HCT116 (cell line): ENCODE results near the gene POLG. TPM values are rescaled to one million over a fixed set of nuclear protein-coding genes. Genes with fewer than 3 reads are reported as not detected.

Experiments used
- ATAC-seq: fragments of 200-7000 bp; cut with Tn5 transposase; 2 replicates; pipeline ENCODE4 v1.9.1; 2020; ENCODE audit warnings: mild to moderate bottlenecking, moderate library complexity
- BruUV-seq: library from RNA; stranded (reverse); fragments of 400-500 nt; replicated peaks from 2 replicates; lab custom pipeline; 2021; lab: Mats Ljungman, UMichigan
- CTCF ChIA-PET: fragments of 300-600 bp; sonication (Branson Sonifier 250); formaldehyde crosslinking; loops from one replicate; lab custom pipeline; 2021; ENCODE audit warnings: antibody characterized with exemption; lab: Charles Lee
- POLR2A ChIA-PET: fragments of 300-600, 350-600 bp; sonication (Branson Sonifier 250); formaldehyde crosslinking; loops from one replicate; lab custom pipeline; 2021; ENCODE audit warnings: antibody characterized with exemption; lab: Charles Lee
- RAD21 ChIA-PET, 2 experiments: fragments of 300-600 bp; sonication (Branson Sonifier 250); formaldehyde crosslinking; loops; one replicate each; lab custom pipeline; 2023; ENCODE audit warnings: low total read pairs in 2 of 2; ENCODE audit not compliant: uncharacterized antibody in 2 of 2, unreplicated experiment in 2 of 2, low non-redundant PET in 1 of 2; lab: Charles Lee
- DNase-seq: peaks from one replicate; pipeline ENCODE4 v3.0.0-alpha.2; 2010; ENCODE audit warnings: low read depth, low spot score
- H2AFZ ChIP-seq: fragments of 200-600 bp; shearing (Covaris generic), sonication (generic); 2 replicates; pipeline ENCODE4 v1.6.1; 2017; ENCODE audit warnings: low read depth, mixed run types, mixed read lengths, antibody characterized with exemption, low read length; ENCODE audit not compliant: poor library complexity, severe bottlenecking
- H3K27ac ChIP-seq: 2 replicates; pipeline ENCODE4 v1.5.1; 2012; ENCODE audit warnings: low read depth, low read length
- H3K27me3 ChIP-seq: fragments of 200-600 bp; sonication (generic); 2 replicates; pipeline ENCODE4 v1.6.1; 2016; ENCODE audit warnings: mixed run types, low read length, mixed read lengths; ENCODE audit not compliant: insufficient read depth
- H3K36me3 ChIP-seq, 2 experiments: fragments of 200-500 bp in 1 of 2; fragments of 200-600 bp in 1 of 2; sonication (Bioruptor generic) in 1 of 2; sonication (generic) in 1 of 2; 2 replicates each; pipeline versions ENCODE4 v1.5.1 to v1.6.1; 2014 to 2016; ENCODE audit warnings: low read length in 2 of 2, inconsistent platforms in 1 of 2, mixed read lengths in 1 of 2, mixed run types in 1 of 2; ENCODE audit not compliant: insufficient read depth in 2 of 2, control insufficient read depth in 1 of 2
- H3K4me1 ChIP-seq, 2 experiments: fragments of 200-600 bp in 1 of 2; sonication (generic) in 1 of 2; 2 replicates each; pipeline versions ENCODE4 v1.5.1 to v1.6.1; 2012 to 2017; ENCODE audit warnings: low read length in 2 of 2, inconsistent platforms in 1 of 2, mild to moderate bottlenecking in 1 of 2, mixed read lengths in 1 of 2, mixed run types in 1 of 2, moderate library complexity in 1 of 2; ENCODE audit not compliant: insufficient read depth in 2 of 2, control insufficient read depth in 1 of 2
- H3K4me2 ChIP-seq: fragments of 200-600 bp; sonication (generic); 2 replicates; pipeline ENCODE4 v1.6.1; 2017; ENCODE audit warnings: mixed run types, low read length, mixed read lengths
- H3K4me3 ChIP-seq, 2 experiments: fragments of 200-600 bp in 1 of 2; sonication (generic) in 1 of 2; replicated peaks in 1 of 2; 2 replicates each; pipeline ENCODE4 v1.5.1; 2011 to 2016; ENCODE audit warnings: low read length in 2 of 2, control low read depth in 1 of 2, low read depth in 1 of 2, mild to moderate bottlenecking in 1 of 2, mixed read lengths in 1 of 2, mixed run types in 1 of 2
- H3K79me2 ChIP-seq: fragments of 200-600 bp; sonication (generic); 2 replicates; pipeline ENCODE4 v1.6.1; 2017; ENCODE audit warnings: mild to moderate bottlenecking, mixed run types, low read length, moderate library complexity, mixed read lengths; ENCODE audit not compliant: insufficient read depth
- H3K9ac ChIP-seq: fragments of 200-600 bp; sonication (generic); 2 replicates; pipeline ENCODE4 v1.6.1; 2016; ENCODE audit warnings: low read length, mixed read lengths
- H3K9me2 ChIP-seq: fragments of 200-600 bp; sonication (generic), shearing (Covaris generic); 2 replicates; pipeline ENCODE4 v1.6.1; 2017; ENCODE audit warnings: mixed run types, mild to moderate bottlenecking, moderate library complexity; ENCODE audit not compliant: insufficient read depth
- H3K9me3 ChIP-seq, 2 experiments: fragments of 200-500 bp in 1 of 2; fragments of 200-600 bp in 1 of 2; sonication (Bioruptor generic) in 1 of 2; sonication (generic) in 1 of 2; 2 replicates each; pipeline ENCODE4 v1.6.1; 2014 to 2017; ENCODE audit warnings: low read length in 2 of 2, mixed read lengths in 2 of 2, inconsistent platforms in 1 of 2, low read depth in 1 of 2, mild to moderate bottlenecking in 1 of 2, mixed run types in 1 of 2, moderate library complexity in 1 of 2; ENCODE audit not compliant: control insufficient read depth in 1 of 2, insufficient read depth in 1 of 2
- H4K20me1 ChIP-seq: fragments of 200-600 bp; sonication (generic), shearing (Covaris generic); 2 replicates; pipeline ENCODE4 v1.6.1; 2017; ENCODE audit warnings: mixed run types, mild to moderate bottlenecking, moderate library complexity; ENCODE audit not compliant: insufficient read depth
- ATF3 ChIP-seq: IDR thresholded peaks from 2 replicates; pipeline ENCODE4 v1.6.1; 2012
- CBX3 ChIP-seq: IDR thresholded peaks from 2 replicates; pipeline ENCODE4 v1.6.1; 2012; ENCODE audit warnings: low read depth
- CTCF ChIP-seq, 3 experiments: fragments of 200-600 bp in 1 of 3; sonication (generic) in 1 of 3; IDR thresholded peaks in 2 of 3; conservative IDR thresholded peaks in 1 of 3; 2 replicates each; pipeline ENCODE4 v1.5.1; 2012 to 2017; ENCODE audit warnings: low read depth in 2 of 3, low read length in 2 of 3, antibody characterized with exemption in 1 of 3, borderline replicate concordance in 1 of 3, control low read depth in 1 of 3, mild to moderate bottlenecking in 1 of 3, mixed read lengths in 1 of 3, mixed run types in 1 of 3, moderate library complexity in 1 of 3; ENCODE audit not compliant: insufficient read depth in 1 of 3
- EGR1 ChIP-seq: IDR thresholded peaks from 2 replicates; pipeline ENCODE4 v1.6.1; 2012; ENCODE audit warnings: low read depth
- EZH2 ChIP-seq: fragments of 200-600 bp; sonication (generic); IDR thresholded peaks from 2 replicates; pipeline ENCODE4 v1.6.1; 2017; ENCODE audit warnings: antibody characterized with exemption, mixed run types
- EZH2phosphoT487 ChIP-seq: fragments of 200-600 bp; IDR thresholded peaks from 2 replicates; pipeline ENCODE4 v1.6.1; 2018; ENCODE audit warnings: antibody characterized with exemption, borderline replicate concordance
- POLR2AphosphoS5 ChIP-seq: IDR thresholded peaks from 2 replicates; pipeline ENCODE4 v1.6.1; 2011; ENCODE audit warnings: mild to moderate bottlenecking, low read depth, low read length, moderate library complexity
- SIN3A ChIP-seq: IDR thresholded peaks from 2 replicates; pipeline ENCODE4 v1.6.1; 2012; ENCODE audit warnings: low read depth
- SP1 ChIP-seq: IDR thresholded peaks from 2 replicates; pipeline ENCODE4 v1.6.1; 2012; ENCODE audit warnings: low read depth
- TCF7L2 ChIP-seq: IDR thresholded peaks from 2 replicates; pipeline ENCODE4 v1.7.0; 2011; ENCODE audit warnings: borderline replicate concordance, inconsistent platforms; ENCODE audit not compliant: insufficient read depth, insufficient read length; ENCODE audit errors: extremely low read depth
- YY1 ChIP-seq: IDR thresholded peaks from 2 replicates; pipeline ENCODE4 v1.6.1; 2011; ENCODE audit warnings: low read length, low read depth, moderate library complexity, mild to moderate bottlenecking; ENCODE audit not compliant: insufficient replicate concordance; ENCODE audit errors: extremely low read depth
- ZBTB33 ChIP-seq: IDR thresholded peaks from 2 replicates; pipeline ENCODE4 v1.6.1; 2011; ENCODE audit warnings: mild to moderate bottlenecking, low read length, moderate library complexity; ENCODE audit not compliant: insufficient replicate concordance; ENCODE audit errors: extremely low read depth
- ZFX ChIP-seq: fragments of 450-650 bp; IDR thresholded peaks from 2 replicates; pipeline ENCODE4 v1.6.1; 2017
- ZNF274 ChIP-seq: fragments of 200-500 bp; sonication (Bioruptor generic); IDR thresholded peaks from 2 replicates; pipeline ENCODE4 v1.6.1; 2014; ENCODE audit warnings: mild to moderate bottlenecking, low read depth, low read length, inconsistent platforms
- intact Hi-C: fragments of 100-400 bp; cut with micrococcal nuclease; formaldehyde crosslinking; loops from 2 replicates; pipeline ENCODE4 v1.10.0; 2022
- total RNA-seq: library from RNA; stranded (reverse); gene quantifications from one replicate; pipeline ENCODE4 v1.2.1, GENCODE V29; 2021; ENCODE audit not compliant: unreplicated experiment
- TF ChIP-seq, protein P1 (sequence below): IDR thresholded peaks from 2 replicates; pipeline ENCODE4 v1.6.1; 2012; ENCODE audit warnings: low read depth

POLG gene
- total RNA-seq, 1 experiment from 2014 or later: 72.7 TPM

DNA sequence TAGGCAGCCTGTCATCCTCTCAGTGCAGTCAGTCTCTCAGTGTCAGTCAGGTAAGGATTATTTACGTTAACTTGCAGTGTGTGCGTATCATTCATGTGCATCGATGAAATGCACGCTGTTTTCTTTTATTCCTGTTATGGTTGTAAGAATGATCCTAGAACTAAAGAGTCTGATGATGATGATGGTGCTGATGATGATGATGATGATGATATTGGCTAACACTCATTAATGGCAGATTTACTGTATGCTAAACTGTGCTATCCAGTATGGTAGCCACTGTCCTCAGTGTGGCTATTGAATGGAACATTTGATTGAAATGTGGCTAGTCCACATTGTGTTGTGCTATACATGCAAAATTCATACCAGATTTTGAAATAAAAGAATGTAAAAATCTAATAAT is 51.4 kb downstream of the POLG start:
- DNase-seq: no peak
- CTCF ChIA-PET: no interaction called here
- POLR2A ChIA-PET: no interaction called here

More for the DNA sequence above, 51.4 kb downstream of the POLG start:
- Histone ChIP-seq H3K9ac (no peak overlapping the region), H3K9me3 (no peaks in the 10 kb centered on the region), H3K79me2 (no peaks in the 10 kb centered on the region), H2AFZ (no peak overlapping the region), H3K27me3 (no peaks in the 10 kb centered on the region), H3K4me1 (no peaks in the 10 kb centered on the region), H3K4me3 (no peak overlapping the region), H3K36me3 (peaks cover 39 to 65% of the 10 kb centered on the region in 2 experiments), H3K9me2 (no peaks in the 10 kb centered on the region), H4K20me1 (no peaks in the 10 kb centered on the region; the same call in 1 of the 2 replicates), H3K4me2 (no peak overlapping the region), H3K27ac (no peak overlapping the region)
- RAD21 ChIA-PET: no interaction called here
- no peak for ATAC-seq
- TF ChIP-seq SP1: no peak
- no peak for TF ChIP-seq SIN3A
- TF ChIP-seq CBX3: no peak
- TF ChIP-seq TCF7L2: no peak
- no peak for TF ChIP-seq EZH2
- TF ChIP-seq ZNF274: no peak
- no peak for TF ChIP-seq POLR2AphosphoS5
- no peak for TF ChIP-seq CTCF (IDR thresholded peaks at IDR 0.05 in 2 of 3, conservative IDR thresholded peaks at IDR 0.05 in 1 of 3; ENCODE audit: borderline replicate concordance in 1 of 3, insufficient read depth in 1 of 3, low read depth in 2 of 3, low read length in 2 of 3)
- no peak for TF ChIP-seq EZH2phosphoT487
- TF ChIP-seq ATF3: no peak
- TF ChIP-seq YY1: no peak
- TF ChIP-seq ZFX: no peak
- TF ChIP-seq, protein P1, sequence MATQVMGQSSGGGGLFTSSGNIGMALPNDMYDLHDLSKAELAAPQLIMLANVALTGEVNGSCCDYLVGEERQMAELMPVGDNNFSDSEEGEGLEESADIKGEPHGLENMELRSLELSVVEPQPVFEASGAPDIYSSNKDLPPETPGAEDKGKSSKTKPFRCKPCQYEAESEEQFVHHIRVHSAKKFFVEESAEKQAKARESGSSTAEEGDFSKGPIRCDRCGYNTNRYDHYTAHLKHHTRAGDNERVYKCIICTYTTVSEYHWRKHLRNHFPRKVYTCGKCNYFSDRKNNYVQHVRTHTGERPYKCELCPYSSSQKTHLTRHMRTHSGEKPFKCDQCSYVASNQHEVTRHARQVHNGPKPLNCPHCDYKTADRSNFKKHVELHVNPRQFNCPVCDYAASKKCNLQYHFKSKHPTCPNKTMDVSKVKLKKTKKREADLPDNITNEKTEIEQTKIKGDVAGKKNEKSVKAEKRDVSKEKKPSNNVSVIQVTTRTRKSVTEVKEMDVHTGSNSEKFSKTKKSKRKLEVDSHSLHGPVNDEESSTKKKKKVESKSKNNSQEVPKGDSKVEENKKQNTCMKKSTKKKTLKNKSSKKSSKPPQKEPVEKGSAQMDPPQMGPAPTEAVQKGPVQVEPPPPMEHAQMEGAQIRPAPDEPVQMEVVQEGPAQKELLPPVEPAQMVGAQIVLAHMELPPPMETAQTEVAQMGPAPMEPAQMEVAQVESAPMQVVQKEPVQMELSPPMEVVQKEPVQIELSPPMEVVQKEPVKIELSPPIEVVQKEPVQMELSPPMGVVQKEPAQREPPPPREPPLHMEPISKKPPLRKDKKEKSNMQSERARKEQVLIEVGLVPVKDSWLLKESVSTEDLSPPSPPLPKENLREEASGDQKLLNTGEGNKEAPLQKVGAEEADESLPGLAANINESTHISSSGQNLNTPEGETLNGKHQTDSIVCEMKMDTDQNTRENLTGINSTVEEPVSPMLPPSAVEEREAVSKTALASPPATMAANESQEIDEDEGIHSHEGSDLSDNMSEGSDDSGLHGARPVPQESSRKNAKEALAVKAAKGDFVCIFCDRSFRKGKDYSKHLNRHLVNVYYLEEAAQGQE: no peak
- TF ChIP-seq ZBTB33: no peak
- TF ChIP-seq EGR1: no peak
- BruUV-seq: no TSS peak
- intact Hi-C loops: no loop called here
